Ishikawa (cell line): ENCODE measurements around the gene HLCS.

Experiments
- CEBPB ChIP-seq: IDR thresholded peaks from 2 replicates; pipeline ENCODE4 v1.6.1; 2012
- CREB1 ChIP-seq: IDR thresholded peaks from 2 replicates; pipeline ENCODE4 v1.6.1; 2012; ENCODE audit warnings: low read depth
- EGR1 ChIP-seq: IDR thresholded peaks from 2 replicates; pipeline ENCODE4 v1.6.1; 2012
- EP300 ChIP-seq: IDR thresholded peaks from 2 replicates; pipeline ENCODE4 v1.6.1; 2012; ENCODE audit warnings: borderline replicate concordance
- MAX ChIP-seq: IDR thresholded peaks from 2 replicates; pipeline ENCODE4 v1.6.1; 2012
- NFIC ChIP-seq: IDR thresholded peaks from 2 replicates; pipeline ENCODE4 v1.6.1; 2012
- RAD21 ChIP-seq: IDR thresholded peaks from 2 replicates; pipeline ENCODE4 v1.6.1; 2012; ENCODE audit warnings: low read depth
- TAF1 ChIP-seq: IDR thresholded peaks from 2 replicates; pipeline ENCODE4 v1.6.1; 2012; ENCODE audit warnings: low read depth, mild to moderate bottlenecking
- TCF12 ChIP-seq: IDR thresholded peaks from 2 replicates; pipeline ENCODE4 v1.6.1; 2012; ENCODE audit warnings: low read depth
- TEAD4 ChIP-seq: IDR thresholded peaks from 2 replicates; pipeline ENCODE4 v1.6.1; 2012
- YY1 ChIP-seq: IDR thresholded peaks from 2 replicates; pipeline ENCODE4 v1.6.1; 2012; ENCODE audit warnings: low read depth
- TF ChIP-seq, protein P1 (sequence below): IDR thresholded peaks from 2 replicates; pipeline ENCODE4 v1.6.1; 2012; ENCODE audit warnings: low read depth, mild to moderate bottlenecking

- TF ChIP-seq YY1 (no peak), TEAD4 (no peak), MAX (no peak), EGR1 (no peak), TAF1 (no peak), EP300 (no peak), RAD21 (no peak), TCF12 (no peak), CREB1 (no peak), CEBPB (no peak), NFIC (no peak)
- TF ChIP-seq, protein P1, sequence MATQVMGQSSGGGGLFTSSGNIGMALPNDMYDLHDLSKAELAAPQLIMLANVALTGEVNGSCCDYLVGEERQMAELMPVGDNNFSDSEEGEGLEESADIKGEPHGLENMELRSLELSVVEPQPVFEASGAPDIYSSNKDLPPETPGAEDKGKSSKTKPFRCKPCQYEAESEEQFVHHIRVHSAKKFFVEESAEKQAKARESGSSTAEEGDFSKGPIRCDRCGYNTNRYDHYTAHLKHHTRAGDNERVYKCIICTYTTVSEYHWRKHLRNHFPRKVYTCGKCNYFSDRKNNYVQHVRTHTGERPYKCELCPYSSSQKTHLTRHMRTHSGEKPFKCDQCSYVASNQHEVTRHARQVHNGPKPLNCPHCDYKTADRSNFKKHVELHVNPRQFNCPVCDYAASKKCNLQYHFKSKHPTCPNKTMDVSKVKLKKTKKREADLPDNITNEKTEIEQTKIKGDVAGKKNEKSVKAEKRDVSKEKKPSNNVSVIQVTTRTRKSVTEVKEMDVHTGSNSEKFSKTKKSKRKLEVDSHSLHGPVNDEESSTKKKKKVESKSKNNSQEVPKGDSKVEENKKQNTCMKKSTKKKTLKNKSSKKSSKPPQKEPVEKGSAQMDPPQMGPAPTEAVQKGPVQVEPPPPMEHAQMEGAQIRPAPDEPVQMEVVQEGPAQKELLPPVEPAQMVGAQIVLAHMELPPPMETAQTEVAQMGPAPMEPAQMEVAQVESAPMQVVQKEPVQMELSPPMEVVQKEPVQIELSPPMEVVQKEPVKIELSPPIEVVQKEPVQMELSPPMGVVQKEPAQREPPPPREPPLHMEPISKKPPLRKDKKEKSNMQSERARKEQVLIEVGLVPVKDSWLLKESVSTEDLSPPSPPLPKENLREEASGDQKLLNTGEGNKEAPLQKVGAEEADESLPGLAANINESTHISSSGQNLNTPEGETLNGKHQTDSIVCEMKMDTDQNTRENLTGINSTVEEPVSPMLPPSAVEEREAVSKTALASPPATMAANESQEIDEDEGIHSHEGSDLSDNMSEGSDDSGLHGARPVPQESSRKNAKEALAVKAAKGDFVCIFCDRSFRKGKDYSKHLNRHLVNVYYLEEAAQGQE: no peak
These were observed 174.6 kb downstream of the HLCS start for GRCh38 chr21:36791695-36792470.
